NCI-H146 treated with DMSO at 0.1 percent for 48 hours (cell line): ENCODE data around the gene CDAN1.
"Not testable (repeated sequence)": the region's sequence is repeated elsewhere in the genome, so short reads cannot be mapped to it uniquely, and the experiment has no call there.

ENCODE experiments used
- DNase-seq: peaks from one replicate; lab custom pipeline; 2025; ENCODE audit not compliant: unreplicated experiment; lab: John Stamatoyannopoulos, UW

The CDAN1 gene

DNA sequence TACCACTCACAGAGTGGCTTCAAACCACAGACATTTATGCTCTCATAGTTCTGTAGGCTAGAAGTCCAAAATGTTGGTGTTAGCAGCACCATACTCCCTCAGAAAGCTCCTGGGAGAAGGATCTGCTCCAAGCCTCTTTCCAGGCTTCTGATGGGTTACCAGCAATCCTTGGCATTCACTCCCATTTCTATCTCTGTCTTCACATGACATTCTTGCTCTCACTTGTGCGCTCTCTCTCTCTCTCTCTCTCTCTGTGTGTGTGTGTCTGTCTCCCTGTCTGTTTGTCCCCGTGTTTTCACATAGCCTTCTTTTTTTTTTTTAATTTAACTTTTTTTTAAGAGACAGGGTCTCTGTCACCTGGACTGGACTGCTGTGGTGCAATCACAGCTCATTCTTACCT is 26.3 kb downstream of the CDAN1 start:
- DNase-seq: no peak

DNA sequence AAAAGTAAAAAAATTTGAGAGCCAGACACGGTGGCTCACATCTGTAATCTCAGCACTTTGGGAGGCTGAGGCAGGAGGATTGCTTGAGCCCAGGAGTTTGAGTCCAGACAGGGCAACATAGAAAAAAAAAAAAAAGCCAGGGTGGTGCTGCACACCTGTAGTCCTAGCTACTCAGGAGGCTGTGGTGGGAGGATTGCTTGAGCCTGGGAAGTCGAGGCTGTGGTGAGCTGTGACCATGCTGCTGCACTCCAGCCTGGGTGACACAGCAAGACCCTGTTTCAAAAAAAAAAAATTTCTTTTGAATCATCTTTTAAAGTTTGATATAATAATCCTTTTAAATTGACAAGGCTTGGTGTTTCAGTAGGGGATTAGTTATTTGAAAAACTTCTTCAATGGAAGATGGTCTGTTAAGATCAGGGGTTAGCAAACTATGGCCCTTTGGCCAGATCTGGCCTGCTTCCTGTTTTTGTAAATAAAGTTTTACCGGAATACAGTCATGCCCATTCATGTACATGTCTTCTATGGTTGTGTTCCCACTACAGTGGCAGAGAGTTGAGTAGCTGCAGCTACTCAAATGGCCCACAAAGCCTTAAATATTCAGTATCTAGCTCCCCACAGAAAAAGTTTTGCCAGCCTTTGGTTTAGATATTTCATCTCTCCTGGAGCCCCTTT is 28.9 kb downstream of the CDAN1 start:
- DNase-seq: no peak

DNA sequence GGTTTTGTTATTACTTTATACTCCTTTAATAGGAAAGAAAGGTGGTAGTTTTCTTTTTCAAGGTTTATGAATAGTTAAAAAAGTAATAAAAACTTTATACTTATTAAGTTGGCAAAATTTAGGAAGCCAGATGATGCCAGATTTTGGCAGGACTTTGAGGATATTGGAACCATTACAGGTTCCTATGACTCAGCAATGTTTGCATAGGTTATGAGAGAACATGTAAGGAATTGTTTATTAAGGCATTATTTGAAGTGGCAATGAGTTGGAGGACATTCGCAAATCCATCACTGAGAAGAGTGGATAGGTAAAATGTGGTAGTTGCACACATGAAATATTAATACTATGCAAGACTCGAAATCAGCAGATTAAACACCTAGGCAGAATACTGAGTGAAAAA is 29.9 kb downstream of the CDAN1 start:
- no peak for DNase-seq

DNA sequence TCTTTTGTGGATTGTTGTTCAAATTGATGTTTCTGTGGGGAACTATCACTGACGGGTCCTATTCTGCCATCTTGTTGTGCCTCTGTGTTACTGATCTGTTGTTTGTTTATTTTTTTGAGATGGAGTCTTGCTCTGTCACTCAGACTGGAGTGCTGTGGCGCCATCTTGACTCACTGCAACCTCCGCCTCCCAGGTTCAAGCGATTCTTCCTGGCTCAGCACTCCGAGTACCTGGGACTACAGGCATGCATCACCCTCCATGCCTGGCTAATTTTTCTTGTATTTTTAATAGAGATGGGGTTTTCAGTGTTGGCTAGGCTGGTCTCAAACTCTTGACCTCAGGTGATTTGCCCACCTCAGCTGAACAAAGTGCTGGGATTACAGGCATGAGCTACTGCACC is 31.6 kb downstream of the CDAN1 start:
- no peak for DNase-seq

DNA sequence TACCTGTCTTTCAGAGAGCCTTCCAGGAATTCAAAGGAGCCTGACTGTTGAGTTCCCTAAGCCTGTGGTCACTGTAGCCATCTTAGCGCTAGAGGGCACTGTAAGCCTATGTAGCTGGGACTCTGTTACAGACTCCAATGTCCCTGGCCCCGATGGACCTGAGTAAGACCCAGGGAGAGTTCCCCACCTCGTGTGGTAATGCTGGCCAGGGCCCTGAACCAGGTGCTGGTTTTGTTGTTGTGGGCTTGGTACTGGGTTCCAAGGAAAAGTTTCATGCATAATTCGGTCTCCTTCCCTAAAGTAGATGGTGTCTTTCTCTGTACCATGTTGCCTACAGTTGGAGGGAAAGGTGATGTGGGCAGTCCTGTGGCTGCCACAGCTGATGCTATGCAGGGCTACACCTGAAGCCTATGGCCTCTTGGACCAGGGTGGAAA is 32.4 kb downstream of the CDAN1 start:
- DNase-seq: peak; percentile 36

DNA sequence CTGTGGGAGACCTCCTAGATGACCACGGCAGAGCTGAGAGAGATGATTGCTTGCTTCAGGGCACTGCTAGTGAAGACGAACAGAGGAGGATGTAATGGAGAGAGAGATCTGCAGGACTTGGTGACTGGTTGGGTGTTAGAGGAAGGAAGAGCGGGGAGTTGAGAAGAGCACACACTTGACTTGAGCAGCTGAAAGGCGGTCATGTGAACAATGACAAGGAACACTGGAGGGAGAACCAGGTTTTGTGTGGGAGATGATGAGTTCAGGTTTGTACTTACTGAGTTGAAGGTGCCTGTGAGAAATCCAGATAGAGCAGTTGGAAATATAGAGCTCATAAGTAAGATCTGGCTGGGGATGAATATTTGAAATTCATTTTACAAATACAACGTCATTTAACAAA is 40.3 kb downstream of the CDAN1 start:
- DNase-seq: no peak

DNA sequence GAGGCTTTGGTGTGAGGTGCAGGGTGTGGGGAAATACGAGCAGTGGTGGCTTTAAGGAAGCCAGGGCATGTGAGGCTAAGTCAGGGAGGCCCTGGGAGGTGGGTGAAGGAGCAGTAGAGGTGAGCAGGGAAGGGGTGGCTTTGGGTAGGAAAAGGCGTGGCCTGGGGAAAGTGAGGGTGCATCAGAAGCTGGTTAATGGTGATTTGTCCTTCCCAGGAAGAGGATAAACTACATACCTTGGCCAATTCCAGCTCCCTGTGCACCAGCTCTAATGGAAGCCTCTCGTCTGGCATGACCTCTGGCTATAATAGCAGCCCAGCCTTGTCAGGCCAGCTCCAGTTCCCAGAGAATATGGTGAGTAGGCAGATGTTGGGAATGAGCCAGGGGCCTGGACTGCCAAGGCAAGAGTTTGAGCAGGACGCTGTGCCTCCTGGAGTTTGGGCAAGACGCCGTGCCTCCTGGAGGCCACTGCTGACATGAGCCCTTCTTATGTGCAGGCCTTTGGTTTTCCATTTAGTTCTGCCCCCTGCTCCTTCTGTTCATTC is 41.3 kb downstream of the CDAN1 start:
- DNase-seq: no peak

DNA sequence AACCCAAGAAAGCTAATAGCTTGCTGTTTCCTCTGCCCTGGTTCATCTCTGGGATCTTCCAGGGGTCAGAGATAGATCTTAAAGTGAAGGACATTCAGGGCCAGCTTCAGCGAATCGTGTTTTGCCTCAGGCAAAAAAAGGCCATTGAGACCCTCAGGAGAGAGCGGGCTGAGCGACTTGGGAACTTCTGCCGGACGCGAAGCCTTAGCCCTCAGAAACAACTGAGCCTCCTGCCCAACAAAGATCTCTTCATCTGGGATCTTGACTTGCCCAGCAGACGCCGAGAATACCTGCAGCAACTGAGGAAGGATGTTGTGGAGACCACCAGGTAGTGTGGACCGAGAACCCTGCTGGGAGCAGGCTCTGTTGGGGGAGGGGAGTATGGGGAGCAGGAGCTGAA is 42.5 kb downstream of the CDAN1 start:
- no peak for DNase-seq

DNA sequence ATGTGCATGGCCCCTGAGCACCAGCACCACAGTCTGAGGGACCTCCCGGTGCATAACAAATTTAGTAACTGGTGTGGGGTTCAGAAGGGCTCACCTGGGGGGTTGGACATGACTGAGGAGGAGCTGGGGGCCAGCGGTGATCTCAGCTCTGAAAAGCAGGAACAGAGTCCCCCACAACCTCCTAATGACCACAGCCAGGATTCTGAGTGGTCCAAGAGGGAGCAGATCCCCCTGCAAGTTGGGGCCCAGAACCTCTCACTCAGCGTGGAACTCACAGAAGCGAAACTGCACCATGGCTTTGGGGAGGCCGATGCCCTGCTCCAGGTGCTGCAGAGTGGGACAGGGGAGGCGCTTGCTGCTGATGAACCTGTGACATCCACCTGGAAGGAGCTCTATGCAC is 43.0 kb downstream of the CDAN1 start:
- no peak for DNase-seq

DNA sequence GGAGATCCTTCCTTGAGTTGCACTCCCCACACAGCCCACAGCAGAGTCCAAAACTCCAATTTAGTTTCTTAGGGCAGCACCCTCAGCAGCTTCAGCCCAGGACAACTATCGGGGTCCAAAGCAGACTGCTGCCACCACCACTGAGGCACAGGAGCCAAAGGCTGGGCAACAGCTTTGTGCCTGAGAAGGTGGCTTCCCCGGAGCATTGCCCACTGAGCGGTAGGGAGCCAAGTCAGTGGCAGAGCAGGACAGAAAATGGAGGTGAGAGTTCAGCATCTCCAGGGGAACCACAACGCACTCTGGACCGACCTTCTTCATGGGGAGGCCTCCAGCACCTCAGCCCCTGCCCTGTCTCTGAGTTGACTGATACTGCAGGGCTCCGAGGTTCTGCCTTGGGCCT is 43.4 kb downstream of the CDAN1 start:
- no peak for DNase-seq

DNA sequence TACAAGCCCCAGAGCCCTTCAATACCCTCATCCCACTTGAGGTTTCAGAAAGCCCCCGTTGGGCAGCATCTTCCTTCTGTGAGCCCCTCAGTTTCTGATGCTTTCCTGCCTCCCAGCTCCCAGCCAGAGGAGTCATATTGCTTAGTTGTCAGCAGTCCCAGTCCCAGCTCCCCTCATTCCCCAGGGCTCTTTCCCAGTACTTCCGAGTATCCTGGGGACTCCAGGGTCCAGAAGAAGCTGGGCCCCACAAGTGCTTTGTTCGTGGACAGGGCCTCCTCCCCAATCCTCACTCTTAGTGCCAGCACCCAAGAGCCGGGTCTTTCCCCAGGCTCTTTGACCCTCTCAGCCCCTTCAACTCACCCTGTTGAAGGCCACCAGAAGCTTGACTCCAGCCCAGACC is 43.9 kb downstream of the CDAN1 start:
- DNase-seq: no peak

DNA sequence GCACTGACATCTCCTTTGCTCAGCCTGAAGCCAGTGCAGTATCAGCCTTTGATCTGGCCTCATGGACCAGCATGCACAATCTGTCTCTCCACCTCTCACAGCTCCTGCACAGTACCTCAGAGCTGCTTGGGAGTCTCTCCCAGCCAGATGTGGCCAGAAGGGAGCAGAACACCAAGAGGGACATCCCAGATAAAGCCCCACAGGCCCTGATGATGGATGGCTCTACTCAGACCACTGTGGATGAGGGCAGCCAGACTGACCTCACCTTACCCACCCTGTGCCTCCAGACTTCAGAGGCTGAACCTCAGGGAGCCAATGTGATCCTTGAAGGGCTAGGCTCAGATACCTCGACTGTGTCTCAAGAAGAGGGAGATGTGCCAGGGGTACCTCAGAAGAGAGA is 44.4 kb downstream of the CDAN1 start:
- DNase-seq: no peak

DNA sequence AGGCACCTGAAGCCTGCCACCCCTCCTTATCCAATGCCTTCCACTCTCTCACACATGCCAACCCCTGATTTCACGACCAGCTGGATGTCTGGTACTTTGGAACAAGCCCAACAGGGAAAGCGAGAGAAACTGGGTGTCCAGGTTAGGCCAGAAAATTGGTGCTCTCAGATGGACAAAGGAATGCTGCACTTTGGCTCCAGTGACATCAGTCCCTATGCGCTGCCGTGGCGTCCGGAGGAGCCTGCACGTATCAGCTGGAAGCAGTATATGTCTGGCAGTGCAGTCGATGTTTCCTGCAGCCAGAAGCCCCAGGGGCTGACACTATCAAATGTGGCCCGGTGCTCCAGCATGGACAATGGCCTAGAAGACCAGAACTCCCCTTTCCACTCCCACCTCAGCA is 45.2 kb downstream of the CDAN1 start:
- DNase-seq: no peak

DNA sequence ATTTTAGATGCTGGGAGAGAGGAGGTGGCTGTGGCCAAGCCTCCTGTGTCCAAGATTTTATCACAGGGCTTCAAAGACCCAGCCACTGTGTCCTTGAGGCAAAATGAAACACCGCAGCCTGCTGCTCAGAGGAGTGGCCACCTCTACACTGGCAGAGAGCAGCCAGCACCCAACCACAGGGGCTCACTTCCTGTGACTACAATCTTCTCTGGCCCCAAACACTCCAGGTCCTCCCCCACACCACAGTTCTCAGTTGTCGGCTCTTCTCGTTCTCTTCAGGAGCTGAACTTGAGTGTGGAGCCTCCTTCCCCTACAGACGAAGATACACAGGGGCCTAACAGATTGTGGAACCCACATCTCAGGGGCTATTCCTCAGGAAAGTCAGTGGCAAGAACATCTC is 45.6 kb downstream of the CDAN1 start:
- DNase-seq: no peak

DNA sequence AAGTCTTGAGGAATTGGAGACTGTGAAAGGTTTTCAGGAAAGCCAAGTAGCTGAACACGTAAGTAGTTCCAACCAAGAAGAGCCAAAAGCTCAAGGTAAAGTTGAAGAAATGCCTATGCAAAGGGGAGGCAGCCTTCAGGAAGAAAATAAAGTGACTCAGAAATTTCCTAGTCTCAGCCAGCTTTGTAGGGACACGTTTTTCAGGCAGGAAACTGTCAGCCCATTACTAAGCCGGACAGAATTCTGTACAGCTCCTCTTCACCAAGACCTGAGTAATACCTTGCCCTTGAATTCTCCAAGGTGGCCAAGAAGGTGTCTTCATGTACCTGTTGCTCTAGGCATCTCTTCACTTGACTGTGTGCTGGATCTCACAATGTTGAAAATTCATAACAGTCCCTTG is 48.6 kb downstream of the CDAN1 start:
- no peak for DNase-seq

DNA sequence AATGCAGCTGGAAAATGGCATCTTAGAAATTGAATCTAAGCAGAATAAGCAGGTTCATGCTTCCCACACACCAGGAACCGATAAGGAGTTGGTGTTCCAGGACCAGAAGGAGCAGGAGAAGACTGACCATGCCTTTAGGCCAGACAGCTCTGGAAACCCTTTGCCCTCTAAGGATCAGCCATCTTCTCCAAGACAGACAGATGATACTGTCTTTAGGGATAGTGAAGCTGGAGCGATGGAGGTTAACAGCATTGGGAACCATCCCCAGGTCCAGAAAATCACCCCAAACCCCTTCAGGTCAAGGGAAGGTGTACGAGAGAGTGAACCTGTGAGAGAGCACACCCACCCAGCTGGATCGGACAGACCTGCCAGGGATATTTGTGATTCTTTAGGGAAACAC is 49.2 kb downstream of the CDAN1 start:
- no peak for DNase-seq

DNA sequence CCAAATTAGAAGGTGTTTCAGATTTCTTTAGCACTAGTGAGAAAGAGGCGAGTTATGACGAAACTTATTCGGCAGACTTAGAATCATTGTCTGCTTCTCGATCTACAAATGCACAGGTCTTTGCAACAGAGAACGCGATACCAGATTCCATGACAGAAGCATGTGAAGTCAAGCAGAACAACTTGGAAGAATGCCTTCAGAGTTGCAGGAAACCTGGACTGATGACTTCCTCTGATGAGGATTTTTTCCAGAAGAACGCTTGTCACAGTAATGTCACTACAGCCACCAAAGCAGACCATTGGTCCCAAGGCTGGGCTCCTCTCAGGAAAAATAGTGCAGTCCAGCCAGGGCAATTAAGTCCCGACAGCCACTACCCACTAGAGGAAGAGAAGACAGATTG is 50.6 kb downstream of the CDAN1 start:
- no peak for DNase-seq

DNA sequence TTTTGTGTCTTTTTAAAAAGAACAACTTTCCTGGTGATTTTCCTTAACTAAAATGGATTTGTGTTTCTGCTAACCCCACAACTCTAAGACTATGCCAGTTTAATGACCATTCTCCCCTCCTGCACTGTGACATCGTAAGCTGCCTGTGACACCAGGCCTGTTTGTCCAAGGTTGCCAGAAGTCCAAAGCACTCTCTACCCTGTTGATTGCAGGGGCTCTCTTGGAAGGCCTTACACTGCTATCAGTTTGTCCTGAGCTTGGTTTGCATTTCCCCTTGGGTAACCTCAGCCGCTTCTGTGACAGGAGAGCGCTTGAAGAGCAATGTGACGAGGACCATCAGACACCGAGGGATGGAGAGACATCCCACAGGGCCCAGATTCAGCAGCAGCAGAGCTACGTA is 55.8 kb downstream of the CDAN1 start:
- DNase-seq: no peak

DNA sequence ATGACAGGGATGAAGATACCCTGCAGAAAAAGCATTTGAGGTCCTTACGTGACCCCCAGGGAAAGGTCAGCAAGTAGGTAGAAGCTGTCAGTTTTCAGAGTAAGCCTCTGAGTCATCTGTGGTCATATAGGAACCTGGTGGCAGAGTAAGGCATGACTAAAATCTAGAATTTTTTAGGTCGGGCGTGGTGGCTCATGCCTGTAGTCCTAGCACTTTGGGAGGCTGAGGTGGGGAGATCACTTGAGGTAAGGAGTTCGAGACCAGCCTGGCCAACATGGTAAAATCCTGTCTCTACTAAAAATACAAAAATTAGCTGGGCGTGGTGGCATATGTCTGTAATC is 56.8 kb downstream of the CDAN1 start:
- DNase-seq: not testable (repeated sequence)

DNA sequence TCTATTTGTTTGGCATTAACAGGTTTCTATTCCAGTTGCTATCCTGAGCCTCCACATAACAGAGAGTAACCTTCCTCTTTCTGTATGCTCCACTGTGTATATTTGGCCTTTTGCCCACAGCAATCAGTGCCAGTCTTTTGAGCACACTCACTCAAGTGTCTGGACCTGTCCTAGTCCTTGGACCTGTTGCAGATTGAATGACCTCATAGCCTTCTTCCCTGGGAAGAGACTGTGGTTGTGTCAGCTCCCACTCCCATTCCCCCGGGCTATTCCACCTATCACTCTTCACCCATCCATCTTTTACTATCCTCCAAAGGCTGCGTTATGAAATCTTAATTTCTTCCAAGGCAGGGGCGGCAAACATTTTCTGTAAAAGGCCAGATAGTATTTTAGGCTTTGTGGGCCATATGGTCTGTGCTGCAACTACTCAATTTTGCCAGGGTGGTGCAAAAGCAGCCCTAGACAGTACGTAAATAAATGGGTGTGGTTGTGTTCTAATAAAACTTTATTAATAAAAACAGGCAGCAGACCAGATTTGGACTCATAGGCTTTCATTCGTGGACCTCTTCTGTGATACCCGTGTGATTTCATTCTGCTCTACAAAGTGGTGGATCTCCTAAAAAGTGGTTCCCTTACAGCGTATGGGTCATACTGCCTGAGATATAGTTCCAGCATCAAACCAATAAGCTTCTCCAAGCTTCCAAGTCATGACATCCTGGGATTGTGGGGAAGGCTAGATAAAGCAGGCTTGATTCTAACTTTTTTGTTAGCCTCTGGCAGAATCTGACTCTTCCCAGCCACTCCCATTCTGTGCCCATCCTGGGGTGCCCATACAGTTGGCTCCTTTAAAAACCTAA is 57.4 kb downstream of the CDAN1 start:
- DNase-seq: no peak

DNA sequence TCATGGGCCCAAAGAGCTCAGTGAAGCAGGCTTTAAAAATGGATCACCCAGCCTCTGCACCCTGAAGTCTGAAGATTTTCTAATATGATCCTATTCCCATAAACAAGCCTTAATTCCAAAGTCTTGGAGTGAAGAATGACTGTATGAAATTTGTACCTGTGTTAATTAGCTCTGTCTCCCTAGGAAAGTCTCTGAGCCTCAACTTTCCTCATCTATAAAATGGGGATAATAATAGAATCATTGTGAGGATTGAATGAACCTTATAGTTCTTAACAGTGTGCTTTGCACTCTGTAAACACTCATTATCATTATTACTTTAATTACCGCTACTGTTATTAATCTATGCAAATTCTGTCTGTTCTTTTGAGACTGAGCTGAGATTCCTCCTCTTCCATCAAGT is 61.9 kb downstream of the CDAN1 start:
- DNase-seq: no peak

DNA sequence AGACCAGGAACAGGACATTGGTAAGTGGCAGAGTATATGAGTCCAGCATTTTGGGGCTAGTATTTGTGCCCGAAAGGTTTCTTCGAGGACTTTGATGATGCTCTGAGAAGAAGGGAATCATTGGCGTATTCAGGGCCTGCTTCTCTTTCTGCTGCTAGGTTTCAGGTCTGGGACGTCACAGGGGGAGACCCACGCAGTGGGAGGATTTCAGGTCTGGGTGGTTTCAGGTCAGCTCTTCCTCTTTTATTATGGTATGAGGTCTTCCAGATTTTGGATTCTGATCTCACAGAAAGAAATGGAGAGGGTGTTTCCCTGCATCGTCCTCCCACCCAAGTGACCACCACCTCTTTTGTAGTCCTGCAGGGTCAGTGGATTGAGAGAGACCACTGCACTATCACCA is 62.5 kb downstream of the CDAN1 start:
- DNase-seq: no peak
